GM23248 (cell line): Measurements from ENCODE around the gene COL12A1. TPM values are rescaled to one million over a fixed set of nuclear protein-coding genes. Genes with fewer than 3 reads are reported as not detected.

Source experiments
- DNase-seq: peaks from one replicate; pipeline ENCODE4 v3.0.0-alpha.2; 2015
- H2AFZ ChIP-seq: fragments of 200-600 bp; sonication (generic); 2 replicates; pipeline ENCODE4 v1.6.1; 2016; ENCODE audit warnings: antibody characterized with exemption
- H3F3A ChIP-seq: fragments of 200-600 bp; sonication (generic); 2 replicates; pipeline ENCODE4 v1.6.1; 2016; ENCODE audit warnings: mild to moderate bottlenecking, antibody characterized with exemption, mixed run types; ENCODE audit not compliant: insufficient read depth
- H3K27ac ChIP-seq: fragments of 200-600 bp; sonication (generic); 2 replicates; pipeline ENCODE4 v1.5.1; 2016; ENCODE audit warnings: mild to moderate bottlenecking
- H3K27me3 ChIP-seq: fragments of 200-600 bp; sonication (generic); replicated peaks from 2 replicates; pipeline ENCODE4 v1.6.1; 2016; ENCODE audit warnings: mild to moderate bottlenecking; ENCODE audit not compliant: insufficient read depth
- H3K36me3 ChIP-seq: fragments of 200-600 bp; sonication (generic); 2 replicates; pipeline ENCODE4 v1.6.1; 2016; ENCODE audit warnings: low read depth, mild to moderate bottlenecking
- H3K4me1 ChIP-seq: fragments of 200-600 bp; sonication (generic); 2 replicates; pipeline ENCODE4 v1.6.1; 2016; ENCODE audit warnings: mild to moderate bottlenecking; ENCODE audit not compliant: insufficient read depth
- H3K4me2 ChIP-seq: fragments of 200-600 bp; sonication (generic); one replicate; pipeline ENCODE4 v1.6.1; 2016; ENCODE audit warnings: mild to moderate bottlenecking; ENCODE audit not compliant: unreplicated experiment
- H3K4me3 ChIP-seq: fragments of 200-600 bp; sonication (generic); 2 replicates; pipeline ENCODE4 v1.5.1; 2016; ENCODE audit warnings: mild to moderate bottlenecking
- H3K79me2 ChIP-seq: fragments of 200-600 bp; sonication (generic); 2 replicates; pipeline ENCODE4 v1.6.1; 2016; ENCODE audit warnings: mild to moderate bottlenecking; ENCODE audit not compliant: insufficient read depth
- H3K9ac ChIP-seq: fragments of 200-600 bp; sonication (generic); 2 replicates; pipeline ENCODE4 v1.6.1; 2016; ENCODE audit warnings: mild to moderate bottlenecking
- H3K9me2 ChIP-seq: fragments of 200-600 bp; sonication (generic); 2 replicates; pipeline ENCODE4 v1.6.1; 2016; ENCODE audit warnings: mixed run types, mild to moderate bottlenecking, moderate library complexity; ENCODE audit not compliant: insufficient read depth
- H3K9me3 ChIP-seq: fragments of 200-600 bp; sonication (generic); one replicate; pipeline ENCODE4 v1.6.1; 2017; ENCODE audit warnings: low read depth
- H4K20me1 ChIP-seq: fragments of 200-600 bp; sonication (generic); 2 replicates; pipeline ENCODE4 v1.6.0; 2016; ENCODE audit not compliant: insufficient read depth
- EZH2 ChIP-seq: fragments of 200-600 bp; sonication (generic); IDR thresholded peaks from 2 replicates; pipeline ENCODE4 v1.6.1; 2018; ENCODE audit warnings: antibody characterized with exemption, mild to moderate bottlenecking; ENCODE audit not compliant: insufficient read depth, poor library complexity, severe bottlenecking
- EZH2phosphoT487 ChIP-seq: fragments of 200-600 bp; sonication (generic); IDR thresholded peaks from 2 replicates; pipeline ENCODE4 v1.6.1; 2018; ENCODE audit warnings: antibody characterized with exemption, moderate library complexity, mild to moderate bottlenecking, low read depth; ENCODE audit not compliant: insufficient read depth
- WGBS, 2 experiments: methylation state at CpG; one replicate each; pipeline ENCODE4 v1.1.6; 2015 to 2017; ENCODE audit warnings: low lambda C conversion rate in 2 of 2, low coverage in 1 of 2; ENCODE audit errors: missing lambda C conversion rate in 2 of 2; 5-methylcytosine and 5-hydroxymethylcytosine counted together
- in situ Hi-C: fragments of 300-500 bp; cut with MboI; formaldehyde crosslinking; loops from 2 replicates; pipeline ENCODE4 v1.15.0; 2020
- polyA plus RNA-seq: library from polyadenylated mRNA; unstranded; fragments of >200 nt; fragmentation: Nextera tagmentation; extraction: Ambion mirVana; gene quantifications from 2 replicates; pipeline ENCODE4 v1.2.1, GENCODE V29; 2016
- total RNA-seq: library from RNA; depleted of rRNA; stranded (reverse); fragments of >200 nt; shearing (Covaris generic); gene quantifications from 2 replicates; pipeline ENCODE4 v1.2.3, GENCODE V29; 2014

COL12A1 gene
- total and polyA plus RNA-seq, 2 experiments from 2014 or later: 253 to 1,033 TPM

GRCh38 chr6:75150685-75151412 is 55.0 kb downstream of the COL12A1 start:
- Histone ChIP-seq H3K79me2 (peaks cover 27% of the 10 kb centered on the region), H2AFZ (no peak overlapping the region), H3K27me3 (no peaks in the 10 kb centered on the region), H3K4me3 (no peak overlapping the region), H3K4me2 (no peak overlapping the region), H3K36me3 (peaks cover 95% of the 10 kb centered on the region), H4K20me1 (no peaks in the 10 kb centered on the region), H3K9ac (no peak overlapping the region), H3K4me1 (peaks cover 49% of the 10 kb centered on the region), H3K9me3 (no peaks in the 10 kb centered on the region), H3K9me2 (no peaks in the 10 kb centered on the region), H3K27ac (peak overlapping the region; percentile 13; the same call in 1 of the 2 replicates), H3F3A (peaks cover 92% of the 10 kb centered on the region)
- DNase-seq: peak; percentile 58
- in situ Hi-C loops: no loop called here
- 54 to 57% methylated on average over 6 of the region's 6 CpGs for WGBS, 2 experiments
- TF ChIP-seq EZH2phosphoT487 (no peak), EZH2 (no peak)

GRCh38 chr6:75149696-75150095 is 56.2 kb downstream of the COL12A1 start:
- peaks cover 92% of the 10 kb centered on the region for H3F3A ChIP-seq
- peak overlapping the region; percentile 15 for H3K4me2 ChIP-seq
- no peak overlapping the region for H2AFZ ChIP-seq
- peaks cover 18% of the 10 kb centered on the region for H3K79me2 ChIP-seq
- H3K4me1 ChIP-seq: peaks cover 52% of the 10 kb centered on the region
- no peak for TF ChIP-seq EZH2phosphoT487
- no peak overlapping the region for H3K4me3 ChIP-seq
- no peak for DNase-seq
- peaks cover 95% of the 10 kb centered on the region for H3K36me3 ChIP-seq
- no peaks in the 10 kb centered on the region for H3K9me3 ChIP-seq
- peak overlapping the region; percentile 35 for H3K27ac ChIP-seq
- H3K9me2 ChIP-seq: no peaks in the 10 kb centered on the region
- H4K20me1 ChIP-seq: no peaks in the 10 kb centered on the region
- in situ Hi-C loops: no loop called here
- H3K9ac ChIP-seq: no peak overlapping the region
- no peaks in the 10 kb centered on the region for H3K27me3 ChIP-seq

- TF ChIP-seq EZH2phosphoT487: no peak
- Histone ChIP-seq H4K20me1 (no peaks in the 10 kb centered on the region), H3K9me2 (no peaks in the 10 kb centered on the region), H3K79me2 (peaks cover 18% of the 10 kb centered on the region), H2AFZ (no peak overlapping the region), H3K4me1 (peaks cover 57% of the 10 kb centered on the region), H3K27ac (peak overlapping the region; percentile 35), H3F3A (peaks cover 92% of the 10 kb centered on the region), H3K9me3 (no peaks in the 10 kb centered on the region), H3K4me3 (no peak overlapping the region), H3K27me3 (no peaks in the 10 kb centered on the region), H3K36me3 (peaks cover 95% of the 10 kb centered on the region), H3K4me2 (peak overlapping the region; percentile 15), H3K9ac (no peak overlapping the region)
- 0 to 5% methylated on average over 1 of the region's 1 CpG for WGBS, 2 experiments
- DNase-seq: peak; percentile 58
- in situ Hi-C loops: no loop called here
Observed at GRCh38 chr6:75149240-75149639, 56.6 kb downstream of the COL12A1 start.

- peaks cover 17% of the 10 kb centered on the region for H3K79me2 ChIP-seq
- H3K4me3 ChIP-seq: no peak overlapping the region
- no peak overlapping the region for H2AFZ ChIP-seq
- H3K9ac ChIP-seq: no peak overlapping the region
- H3F3A ChIP-seq: peaks cover 94% of the 10 kb centered on the region
- peak; percentile 60 for DNase-seq
- H3K9me2 ChIP-seq: no peaks in the 10 kb centered on the region
- peak overlapping the region; percentile 35; the same call in 1 of the 2 replicates for H3K27ac ChIP-seq
- H3K4me2 ChIP-seq: peak overlapping the region; percentile 12
- TF ChIP-seq EZH2: no peak
- 0 out of 2 replicates have a peak, but pooled peaks have one; percentile 71 for TF ChIP-seq EZH2phosphoT487
- no peaks in the 10 kb centered on the region for H3K9me3 ChIP-seq
- no peaks in the 10 kb centered on the region for H3K27me3 ChIP-seq
- H3K36me3 ChIP-seq: peaks cover 93% of the 10 kb centered on the region
- peaks cover 74% of the 10 kb centered on the region for H3K4me1 ChIP-seq
- no peaks in the 10 kb centered on the region for H4K20me1 ChIP-seq
- in situ Hi-C loops: no loop called here
- WGBS, 2 experiments: 19 to 35% methylated on average over 2 of the region's 2 CpGs
Observed at GRCh38 chr6:75147512-75147911, 58.3 kb downstream of the COL12A1 start.
